HG02938 (cell line): ENCODE data around the gene PHOSPHO2.

ENCODE experiments used
- ATAC-seq: cut with Tn5 transposase; IDR thresholded peaks from one replicate; pipeline ENCODE4 v1.9.1; 2021; ENCODE audit warnings: mild to moderate bottlenecking, moderate library complexity; ENCODE audit not compliant: unreplicated experiment

The PHOSPHO2 gene, protein sequence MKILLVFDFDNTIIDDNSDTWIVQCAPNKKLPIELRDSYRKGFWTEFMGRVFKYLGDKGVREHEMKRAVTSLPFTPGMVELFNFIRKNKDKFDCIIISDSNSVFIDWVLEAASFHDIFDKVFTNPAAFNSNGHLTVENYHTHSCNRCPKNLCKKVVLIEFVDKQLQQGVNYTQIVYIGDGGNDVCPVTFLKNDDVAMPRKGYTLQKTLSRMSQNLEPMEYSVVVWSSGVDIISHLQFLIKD

DNA sequence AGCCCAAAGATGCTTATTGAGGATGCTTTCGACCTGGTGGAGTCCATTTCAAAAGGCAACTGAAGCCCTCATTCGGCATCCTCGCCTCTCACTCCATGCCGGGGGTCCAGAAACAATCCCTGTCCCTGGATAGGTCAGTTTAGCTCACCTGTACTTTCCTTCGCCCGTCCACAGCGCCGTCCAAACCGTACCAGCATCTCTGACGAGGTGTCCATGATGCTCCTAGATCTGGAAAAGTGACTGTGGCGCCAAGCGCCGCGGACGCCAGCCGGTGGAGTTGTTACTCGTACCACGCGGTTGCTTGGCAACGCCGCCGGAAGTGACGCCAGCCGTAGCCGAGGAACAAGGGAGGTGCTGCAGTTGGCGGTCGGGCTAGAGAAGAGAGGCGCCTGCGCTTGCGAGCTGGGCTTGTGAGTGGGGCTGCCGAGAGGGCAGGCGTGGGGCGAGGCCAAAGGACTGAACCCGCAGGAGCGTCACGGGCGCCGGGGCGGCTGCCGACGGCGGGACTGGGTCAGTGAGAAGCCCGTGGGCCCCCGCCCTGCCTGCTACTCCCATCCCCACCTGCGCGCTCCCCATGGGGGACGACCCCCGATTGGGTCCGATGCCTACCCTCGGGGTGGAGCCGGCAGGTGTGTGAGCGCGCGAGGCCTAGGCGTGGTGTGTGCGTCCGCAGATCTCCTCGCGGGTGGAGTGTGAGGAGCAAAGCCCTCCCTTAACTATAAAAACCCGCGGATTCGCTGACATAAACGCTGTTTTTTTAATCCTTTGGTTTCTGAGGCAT lies at the start of gene PHOSPHO2, which contains the start of gene CFAP210:
Gene PHOSPHO2 (plus strand): TSS at position 357 of the 781 bp plus-strand sequence. CDS start 6,503 bp downstream, outside the sequence.
Gene CFAP210 (minus strand): TSS at position 293 of the 781 bp plus-strand sequence. CDS start 78 bp downstream, at position 215.
- ATAC-seq: peak; percentile 93

DNA sequence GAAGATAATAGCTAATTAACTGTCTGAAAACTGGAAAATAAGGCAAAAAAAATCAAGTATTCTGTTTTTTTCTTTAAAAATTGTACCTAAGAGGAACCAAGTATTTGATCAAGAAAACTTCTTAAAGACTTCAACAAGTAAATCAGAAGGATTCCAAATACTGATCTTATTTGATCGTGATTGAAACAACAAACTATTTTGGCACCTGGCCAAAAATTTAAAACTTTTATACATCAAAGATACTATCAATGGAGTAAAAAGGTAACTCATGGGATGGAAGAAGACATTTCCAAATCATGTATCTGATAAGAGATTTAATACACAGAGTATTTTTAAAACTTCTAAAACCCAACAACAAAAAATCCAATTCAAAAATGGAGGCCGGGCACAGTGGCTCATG lies 46.8 kb upstream of the PHOSPHO2 start:
- ATAC-seq: no peak

- ATAC-seq: no peak
These were observed 45.0 kb upstream of the PHOSPHO2 start for GRCh38 chr2:169649278-169649677.

- no peak for ATAC-seq
These were observed 40.6 kb upstream of the PHOSPHO2 start for GRCh38 chr2:169653636-169654035.

- no peak for ATAC-seq
These were observed 38.1 kb upstream of the PHOSPHO2 start for GRCh38 chr2:169656164-169656563.

DNA sequence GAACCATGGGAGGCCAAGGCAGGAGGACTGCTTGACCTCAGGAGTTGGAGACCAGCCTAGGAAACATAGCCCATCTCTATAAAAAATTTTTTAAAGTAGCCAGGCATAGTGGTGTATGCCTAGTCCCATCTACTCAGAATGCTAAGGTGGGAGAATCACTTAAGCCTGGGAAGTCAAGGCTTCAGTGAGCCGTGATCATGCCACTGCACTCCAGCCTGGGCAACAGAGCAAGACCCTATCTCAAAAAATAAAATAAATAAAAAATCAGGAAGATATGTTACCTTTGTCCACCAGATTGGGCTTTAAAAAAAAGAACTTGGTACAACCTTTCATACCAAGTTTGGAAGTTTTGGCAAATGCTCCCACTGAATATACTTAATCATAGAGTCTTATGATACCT lies 35.4 kb upstream of the PHOSPHO2 start:
- no peak for ATAC-seq

GRCh38 chr2:169659320-169659719 lies 34.9 kb upstream of the PHOSPHO2 start:
- no peak for ATAC-seq

GRCh38 chr2:169661265-169661664 lies 33.0 kb upstream of the PHOSPHO2 start:
- no peak for ATAC-seq

- ATAC-seq: no peak
These were observed 31.5 kb upstream of the PHOSPHO2 start for GRCh38 chr2:169662744-169663143.

- no peak for ATAC-seq
These were observed 31.0 kb upstream of the PHOSPHO2 start for GRCh38 chr2:169663247-169663646.

DNA sequence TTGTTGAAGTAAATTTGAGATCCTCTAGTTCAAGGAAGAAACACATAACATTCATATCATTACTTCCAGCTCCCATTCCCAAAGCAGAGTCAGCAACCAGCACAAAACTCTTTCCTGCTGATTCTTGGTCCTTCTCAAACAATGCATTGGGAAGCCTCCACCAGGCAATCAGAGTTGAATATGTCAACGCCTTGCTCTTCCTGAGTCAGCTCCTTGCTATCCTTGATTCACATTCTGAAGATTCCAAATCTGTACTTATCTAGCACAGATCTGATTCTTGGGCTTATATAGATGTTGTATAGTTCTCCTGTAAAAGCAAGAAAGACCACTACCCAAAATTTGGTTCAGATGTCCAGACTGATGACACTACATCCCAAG lies 29.7 kb upstream of the PHOSPHO2 start:
- ATAC-seq: no peak

DNA sequence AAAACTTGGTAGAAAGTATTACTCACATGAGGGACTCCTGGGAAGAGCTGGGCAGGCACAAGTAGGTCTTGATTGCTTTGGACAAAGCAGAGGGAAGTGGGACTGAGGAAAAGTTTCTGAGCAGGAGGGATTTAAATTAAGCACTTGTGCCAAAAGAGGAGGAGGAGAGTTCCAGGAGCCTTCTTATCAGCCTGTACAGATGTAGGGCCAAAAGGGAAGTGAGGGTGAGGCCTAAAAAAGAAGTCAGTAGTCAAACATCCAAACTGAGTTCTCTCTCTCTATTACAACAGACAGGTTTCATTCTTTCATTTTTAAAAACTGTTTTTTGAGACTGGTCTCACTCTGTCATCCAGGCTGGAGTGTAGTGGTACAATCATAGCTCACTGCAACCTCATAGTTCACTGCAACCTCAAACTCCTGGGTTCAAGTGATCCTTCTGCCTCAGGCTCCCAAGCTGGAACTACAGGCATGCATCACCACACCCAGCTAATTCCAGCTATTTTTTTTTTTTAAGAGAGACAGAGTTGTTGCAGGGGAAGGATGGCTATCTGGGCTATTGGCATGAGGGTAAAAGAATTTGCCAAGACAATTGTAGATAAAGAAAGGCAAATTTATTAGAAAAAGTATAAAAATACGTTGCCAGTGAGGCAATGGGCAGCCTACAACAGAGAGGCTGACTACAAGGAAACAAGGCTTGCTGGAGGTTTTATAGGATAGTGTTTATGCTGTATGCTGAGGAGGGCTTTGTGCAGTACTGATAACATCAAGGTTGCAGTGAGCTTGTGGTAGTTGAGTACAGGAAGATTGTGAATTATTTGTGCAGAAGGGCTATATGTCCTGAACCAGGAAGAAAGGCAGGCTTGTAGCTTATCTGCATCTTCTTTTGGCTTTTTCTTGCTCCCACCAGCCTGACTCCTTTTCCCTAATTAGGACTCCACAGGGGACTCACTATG lies 29.0 kb upstream of the PHOSPHO2 start:
- no peak for ATAC-seq

- no peak for ATAC-seq
These were observed 26.7 kb upstream of the PHOSPHO2 start for GRCh38 chr2:169667583-169667982.

- ATAC-seq: no peak
These were observed 24.0 kb upstream of the PHOSPHO2 start for GRCh38 chr2:169670215-169670651.

GRCh38 chr2:169670937-169671336 lies 23.3 kb upstream of the PHOSPHO2 start:
- no peak for ATAC-seq

- ATAC-seq: no peak
These were observed 21.9 kb upstream of the PHOSPHO2 start for GRCh38 chr2:169672406-169672805.

DNA sequence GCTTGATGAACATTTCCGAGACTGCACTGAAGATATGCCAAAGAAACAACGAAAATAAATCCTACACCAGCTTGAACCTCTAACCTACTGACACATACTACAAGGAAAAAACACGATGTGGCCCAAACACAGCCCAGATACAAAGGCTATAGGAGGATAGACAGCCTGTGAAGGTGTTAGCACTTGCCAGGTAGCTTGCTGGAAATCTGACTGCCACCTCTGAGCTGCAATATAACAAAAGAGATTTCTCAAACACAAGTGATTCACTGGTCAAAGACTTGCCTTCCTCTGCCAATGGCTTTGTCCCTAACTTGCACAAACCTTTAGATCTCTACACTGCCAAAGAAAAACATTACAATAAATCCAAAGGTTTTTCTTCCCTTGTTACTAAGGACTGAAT lies 21.2 kb upstream of the PHOSPHO2 start:
- ATAC-seq: no peak

GRCh38 chr2:169673921-169674320 lies 20.3 kb upstream of the PHOSPHO2 start:
- no peak for ATAC-seq

GRCh38 chr2:169676357-169676756 lies 17.9 kb upstream of the PHOSPHO2 start:
- no peak for ATAC-seq

GRCh38 chr2:169676850-169677249 lies 17.4 kb upstream of the PHOSPHO2 start:
- ATAC-seq: no peak

- ATAC-seq: no peak
These were observed 11.2 kb upstream of the PHOSPHO2 start for GRCh38 chr2:169683054-169683424.
